Mesenchymal stem cell (in vitro differentiated cells and primary cell): ENCODE measurements around the gene FGFRL1.
A peak's percentile ranks its signal among the peaks of the same experiment; 100 is the strongest.
"Not testable (repeated sequence)": the region's sequence is repeated elsewhere in the genome, so short reads cannot be mapped to it uniquely, and the experiment has no call there.

Source experiments
- DNase-seq: peaks from one replicate; pipeline ENCODE4 v3.0.0-alpha.2; 2013
- H2AFZ ChIP-seq: one replicate; pipeline ENCODE4 v1.6.1; 2013; ENCODE audit warnings: low read depth, mild to moderate bottlenecking, control low read depth, inconsistent platforms, low read length, moderate library complexity
- H2AK5ac ChIP-seq: 2 replicates; pipeline ENCODE4 v1.6.1; 2013; ENCODE audit warnings: low read length, moderate library complexity, mild to moderate bottlenecking, inconsistent platforms; ENCODE audit not compliant: severe bottlenecking
- H2BK120ac ChIP-seq: one replicate; pipeline ENCODE4 v1.6.1; 2013; ENCODE audit warnings: low read depth, mild to moderate bottlenecking, inconsistent platforms, low read length, moderate library complexity
- H2BK12ac ChIP-seq, 2 experiments: one replicate each; pipeline ENCODE4 v1.6.1; 2013; ENCODE audit warnings: inconsistent platforms in 2 of 2, low read length in 2 of 2, mild to moderate bottlenecking in 2 of 2, moderate library complexity in 2 of 2, control low read depth in 1 of 2
- H2BK15ac ChIP-seq: one replicate; pipeline ENCODE4 v1.6.1; 2013; ENCODE audit warnings: mild to moderate bottlenecking, low read depth, inconsistent platforms; ENCODE audit not compliant: poor library complexity, severe bottlenecking
- H2BK5ac ChIP-seq: 2 replicates; pipeline ENCODE4 v1.6.1; 2013; ENCODE audit warnings: low read depth, mild to moderate bottlenecking, low read length, control low read depth, inconsistent platforms; ENCODE audit not compliant: poor library complexity, severe bottlenecking
- H3K14ac ChIP-seq, 2 experiments: one replicate each; pipeline ENCODE4 v1.6.1; 2013; ENCODE audit warnings: inconsistent platforms in 2 of 2, low read length in 2 of 2, control low read depth in 1 of 2, mild to moderate bottlenecking in 1 of 2, moderate library complexity in 1 of 2
- H3K18ac ChIP-seq, 2 experiments: one replicate each; pipeline ENCODE4 v1.6.1; 2013; ENCODE audit warnings: inconsistent platforms in 2 of 2, low read length in 2 of 2, control low read depth in 1 of 2, low read depth in 1 of 2, mild to moderate bottlenecking in 1 of 2
- H3K23ac ChIP-seq, 2 experiments: one replicate each; pipeline ENCODE4 v1.6.1; 2013; ENCODE audit warnings: inconsistent platforms in 2 of 2, low read length in 2 of 2, mild to moderate bottlenecking in 2 of 2, moderate library complexity in 2 of 2, control low read depth in 1 of 2
- H3K27ac ChIP-seq: 2 replicates; pipeline ENCODE4 v1.5.1; 2013; ENCODE audit warnings: mild to moderate bottlenecking, moderate library complexity, low read length, control low read depth, inconsistent platforms; ENCODE audit not compliant: poor library complexity, severe bottlenecking
- H3K27me3 ChIP-seq, 2 experiments: 2 replicates each; pipeline versions ENCODE4 v1.6.1 to v1.7.0; 2013; ENCODE audit warnings: low read length in 2 of 2, mild to moderate bottlenecking in 2 of 2, moderate library complexity in 2 of 2, control low read depth in 1 of 2, inconsistent platforms in 1 of 2; ENCODE audit not compliant: control insufficient read depth in 1 of 2, insufficient read depth in 1 of 2
- H3K36me3 ChIP-seq, 2 experiments: 2 replicates each; pipeline versions ENCODE4 v1.6.1 to v1.7.0; 2013; ENCODE audit warnings: low read length in 2 of 2, control low read depth in 1 of 2, inconsistent platforms in 1 of 2, low read depth in 1 of 2, mild to moderate bottlenecking in 1 of 2; ENCODE audit not compliant: insufficient read depth in 2 of 2, control insufficient read depth in 1 of 2
- H3K4ac ChIP-seq, 2 experiments: one replicate each; pipeline ENCODE4 v1.6.1; 2013; ENCODE audit warnings: inconsistent platforms in 2 of 2, low read length in 2 of 2, mild to moderate bottlenecking in 2 of 2, moderate library complexity in 2 of 2, control low read depth in 1 of 2, low read depth in 1 of 2
- H3K4me1 ChIP-seq: 2 replicates; pipeline ENCODE4 v1.6.1; 2013; ENCODE audit warnings: low read depth, low read length, control low read depth; ENCODE audit not compliant: control insufficient read depth, insufficient read depth
- H3K4me2 ChIP-seq: 2 replicates; pipeline ENCODE4 v1.6.1; 2013; ENCODE audit warnings: low read length, mild to moderate bottlenecking, inconsistent platforms; ENCODE audit not compliant: poor library complexity, severe bottlenecking
- H3K4me3 ChIP-seq, 2 experiments: 2 replicates each; pipeline versions ENCODE4 v1.5.1 to v1.7.0; 2013; ENCODE audit warnings: low read length in 2 of 2, mild to moderate bottlenecking in 2 of 2, control low read depth in 1 of 2, low read depth in 1 of 2; ENCODE audit not compliant: insufficient read depth in 1 of 2
- H3K79me1 ChIP-seq: replicated peaks from 2 replicates; pipeline ENCODE4 v1.6.1; 2013; ENCODE audit warnings: mild to moderate bottlenecking, control low read depth, low read length, inconsistent platforms; ENCODE audit not compliant: poor library complexity, severe bottlenecking
- H3K9ac ChIP-seq: 2 replicates; pipeline ENCODE4 v1.7.0; 2013; ENCODE audit warnings: mild to moderate bottlenecking, low read length, moderate library complexity
- H3K9me3 ChIP-seq: 2 replicates; pipeline ENCODE4 v1.7.0; 2013; ENCODE audit warnings: mild to moderate bottlenecking, low read length; ENCODE audit not compliant: control insufficient read depth
- H4K8ac ChIP-seq: one replicate; pipeline ENCODE4 v1.6.1; 2013; ENCODE audit warnings: inconsistent platforms, mild to moderate bottlenecking, low read length, moderate library complexity
- H4K91ac ChIP-seq: one replicate; pipeline ENCODE4 v1.6.1; 2013; ENCODE audit warnings: mild to moderate bottlenecking, low read length, inconsistent platforms
- WGBS: methylation state at CpG from one replicate; pipeline ENCODE4 v1.1.7; 2013; ENCODE audit warnings: mixed read lengths; 5-methylcytosine and 5-hydroxymethylcytosine counted together

The FGFRL1 gene

DNA sequence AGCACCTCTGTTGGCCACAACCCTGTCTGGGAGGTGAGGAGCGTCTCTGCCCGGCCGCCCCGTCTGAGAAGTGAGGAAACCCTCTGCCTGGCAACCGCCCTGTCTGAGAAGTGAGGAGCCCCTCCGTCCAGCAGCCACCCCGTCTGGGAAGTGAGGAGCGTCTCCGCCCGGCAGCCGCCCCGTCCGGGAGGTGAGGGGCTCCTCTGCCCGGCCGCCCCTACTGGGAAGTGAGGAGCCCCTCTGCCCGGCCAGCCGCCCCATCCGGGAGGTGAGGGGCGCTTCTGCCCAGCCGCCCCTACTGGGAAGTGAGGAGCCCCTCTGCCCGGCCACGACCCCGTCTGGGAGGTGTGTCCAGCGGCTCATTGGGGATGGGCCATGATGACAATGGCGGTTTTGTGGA, 35.4 kb upstream of the FGFRL1 start:
- H3K27me3 ChIP-seq, H4K91ac ChIP-seq, H3K18ac ChIP-seq, H3K4me3 ChIP-seq, H3K23ac ChIP-seq, H3K4ac ChIP-seq, H2BK120ac ChIP-seq, H2AFZ ChIP-seq, H3K27ac ChIP-seq, H3K14ac ChIP-seq, H3K4me2 ChIP-seq, H3K9ac ChIP-seq, H2AK5ac ChIP-seq, H2BK15ac ChIP-seq, H4K8ac ChIP-seq, H3K9me3 ChIP-seq, H3K36me3 ChIP-seq, H2BK5ac ChIP-seq, H2BK12ac ChIP-seq, DNase-seq: not testable (repeated sequence)
- WGBS: 100% methylated on average over 5 of the region's 25 CpGs
- Histone ChIP-seq H3K79me1 (peaks cover 18% of the 10 kb centered on the region), H3K4me1 (peaks cover 29% of the 10 kb centered on the region)

DNA sequence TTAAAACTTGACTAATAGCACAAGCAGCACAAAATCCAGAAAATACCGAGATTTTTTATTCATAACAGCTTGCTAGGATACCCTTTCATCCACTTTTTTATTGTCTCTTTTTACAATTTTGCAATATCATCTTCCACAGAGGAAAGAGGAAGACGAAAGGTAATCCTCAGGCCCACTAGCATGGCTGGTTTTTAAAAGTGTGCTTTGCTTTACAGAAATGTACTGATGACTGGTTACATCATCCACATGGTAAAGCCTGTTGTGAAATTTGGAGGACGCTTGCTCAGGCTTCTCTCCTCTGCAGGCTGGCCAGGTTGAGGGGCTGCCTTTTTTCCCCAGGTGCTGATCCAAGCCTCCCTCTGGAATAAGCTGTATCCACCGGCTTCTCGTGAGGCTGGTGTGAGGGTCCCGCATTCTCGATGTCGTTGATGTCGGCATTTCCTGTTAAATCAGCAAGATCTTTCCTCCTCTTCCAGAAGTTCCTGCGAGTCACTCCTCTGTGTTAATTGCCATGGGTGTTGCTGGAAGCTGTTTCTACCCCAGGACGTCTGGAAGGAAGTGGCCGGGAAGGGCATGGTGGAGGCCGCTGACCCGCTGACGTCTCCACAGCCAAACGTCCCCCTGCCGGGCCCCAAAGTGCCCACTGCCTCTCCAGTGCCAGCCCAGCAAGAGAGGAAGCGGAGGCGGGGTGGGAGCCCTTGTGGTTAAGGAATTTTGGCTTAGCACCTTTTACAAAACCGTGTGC, 32.3 kb upstream of the FGFRL1 start:
- peaks cover 9% of the 10 kb centered on the region for H3K4me1 ChIP-seq
- peak overlapping the region; percentile 72 to 84 for H2BK12ac ChIP-seq
- no peak overlapping the region for H3K4me3 ChIP-seq
- 21% methylated on average over 20 of the region's 20 CpGs for WGBS
- peak overlapping the region; percentile 76 to 88 for H3K18ac ChIP-seq
- H3K27me3 ChIP-seq: no peaks in the 10 kb centered on the region
- peak overlapping the region; percentile 10 for H3K9ac ChIP-seq
- peak overlapping the region; percentile 33 for H3K4me2 ChIP-seq
- peak overlapping the region; percentile 91 for H4K91ac ChIP-seq
- H3K79me1 ChIP-seq: peaks cover 4% of the 10 kb centered on the region
- peak overlapping the region in 1 of 2 experiments; percentile 53 for H3K14ac ChIP-seq
- H2BK15ac ChIP-seq: no peak overlapping the region
- no peak overlapping the region for H2AK5ac ChIP-seq
- H3K4ac ChIP-seq: peak overlapping the region; percentile 66 to 85
- no peak overlapping the region for H3K23ac ChIP-seq
- H3K9me3 ChIP-seq: no peaks in the 10 kb centered on the region
- peak; percentile 74 for DNase-seq
- H4K8ac ChIP-seq: peak overlapping the region; percentile 70
- peaks cover 0 to 4% of the 10 kb centered on the region in 2 experiments for H3K36me3 ChIP-seq
- H3K27ac ChIP-seq: no peak overlapping the region
- no peak overlapping the region for H2BK5ac ChIP-seq
- no peak overlapping the region for H2BK120ac ChIP-seq
- peak overlapping the region; percentile 48 for H2AFZ ChIP-seq

- Histone ChIP-seq H2AFZ (no peak overlapping the region), H3K4ac (no peak overlapping the region), H3K36me3 (peaks cover 0 to 4% of the 10 kb centered on the region in 2 experiments), H4K8ac (no peak overlapping the region), H3K4me3 (no peak overlapping the region), H3K4me1 (peaks cover 16% of the 10 kb centered on the region), H3K9ac (no peak overlapping the region), H3K18ac (no peak overlapping the region), H3K27ac (no peak overlapping the region), H2BK12ac (peak overlapping the region in 1 of 2 experiments; percentile 67), H4K91ac (peak overlapping the region; percentile 48), H2AK5ac (no peak overlapping the region), H3K14ac (no peak overlapping the region), H3K9me3 (no peaks in the 10 kb centered on the region), H3K79me1 (peaks cover 9% of the 10 kb centered on the region), H2BK5ac (no peak overlapping the region), H2BK120ac (no peak overlapping the region), H2BK15ac (no peak overlapping the region), H3K23ac (no peak overlapping the region), H3K4me2 (no peak overlapping the region), H3K27me3 (no peaks in the 10 kb centered on the region)
- no peak for DNase-seq
- WGBS: 93% methylated on average over 17 of the region's 17 CpGs
Measured at GRCh38 chr4:982291-982690, 29.1 kb upstream of the FGFRL1 start.

GRCh38 chr4:982814-983213, 28.6 kb upstream of the FGFRL1 start:
- Histone ChIP-seq H3K4me3 (no peak overlapping the region), H3K27me3 (no peaks in the 10 kb centered on the region), H2AFZ (no peak overlapping the region), H2BK120ac (no peak overlapping the region), H3K9ac (no peak overlapping the region), H2BK12ac (no peak overlapping the region), H3K14ac (no peak overlapping the region), H2BK15ac (no peak overlapping the region), H4K8ac (no peak overlapping the region), H3K4ac (no peak overlapping the region), H3K79me1 (peaks cover 9% of the 10 kb centered on the region), H4K91ac (no peak overlapping the region), H3K27ac (no peak overlapping the region), H3K23ac (no peak overlapping the region), H3K18ac (no peak overlapping the region), H2BK5ac (no peak overlapping the region), H3K9me3 (no peaks in the 10 kb centered on the region), H3K36me3 (peaks cover 0 to 7% of the 10 kb centered on the region in 2 experiments), H3K4me1 (peaks cover 21% of the 10 kb centered on the region), H3K4me2 (no peak overlapping the region), H2AK5ac (no peak overlapping the region)
- no peak for DNase-seq
- 94% methylated on average over 15 of the region's 15 CpGs for WGBS
